Body of pancreas (tissue), 4 donors: ENCODE data around the gene KCND1. TPM values are rescaled to one million over a fixed set of nuclear protein-coding genes. Genes with fewer than 3 reads are reported as not detected.

ENCODE experiments used
- ATAC-seq: fragments of 150-250 bp; one replicate; pipeline ENCODE4 v1.9.1; 2016
- DNase-seq, 4 donors: peaks; one replicate each; pipeline ENCODE4 v3.0.0-alpha.2; 2019
- H3K27ac ChIP-seq, 4 donors: fragments of 200-600 bp; sonication (generic); 1 replicate in 3 of 4; 2 replicates in 1 of 4; pipeline versions ENCODE4 v1.5.1 to v1.6.1; 2016 to 2019; ENCODE audit warnings: mild to moderate bottlenecking in 1 of 4, mixed read lengths in 1 of 4, moderate library complexity in 1 of 4
- H3K27me3 ChIP-seq, 2 donors: fragments of 200-600 bp; sonication (generic); one replicate each; pipeline ENCODE4 v1.6.0; 2016; ENCODE audit warnings: mild to moderate bottlenecking in 1 of 2
- H3K36me3 ChIP-seq, 2 donors: fragments of 200-600 bp; sonication (generic); replicated peaks in 1 of 2; 2 replicates each; pipeline ENCODE4 v1.5.1; 2016; ENCODE audit warnings: low read depth in 2 of 2; ENCODE audit not compliant: insufficient read depth in 1 of 2
- H3K4me1 ChIP-seq: fragments of 200-600 bp; sonication (generic); one replicate; pipeline ENCODE4 v1.6.0; 2016
- H3K4me3 ChIP-seq, 2 donors: fragments of 200-600 bp; sonication (generic); 1 replicate in 1 of 2; 2 replicates in 1 of 2; pipeline ENCODE4 v1.5.1; 2016 to 2019
- H3K9me3 ChIP-seq, 3 donors: fragments of 200-600 bp; sonication (generic); 1 replicate in 2 of 3; 2 replicates in 1 of 3; pipeline ENCODE4 v1.5.1; 2016
- POLR2A ChIP-seq, 3 donors: fragments of 450-650 bp; IDR thresholded peaks; one replicate each; pipeline ENCODE4 v1.6.1; 2016; ENCODE audit warnings: antibody characterized with exemption in 3 of 3, mild to moderate bottlenecking in 2 of 3
- WGBS, 2 donors: methylation state at CpG; one replicate each; pipeline ENCODE4 v1.1.5; 2017; 5-methylcytosine and 5-hydroxymethylcytosine counted together
- intact Hi-C: fragments of 100-400 bp; cut with DNase I; formaldehyde crosslinking; loops from one replicate; pipeline ENCODE4 v1.15.1; 2023
- total RNA-seq, 2 donors: library from RNA; depleted of rRNA; stranded (reverse); fragments of >200 nt; gene quantifications; one replicate each; pipeline ENCODE4 v1.1.0, GENCODE V29; 2016
- TF ChIP-seq, protein P1 (sequence below), 7 experiments: fragments of 450-650 bp in 4 of 7; fragments of 200-600 bp in 3 of 7; sonication (generic) in 3 of 7; IDR thresholded peaks; one replicate each; pipeline ENCODE4 v1.5.1; 2016 to 2019; ENCODE audit warnings: antibody characterized with exemption in 7 of 7

KCND1 gene
- total RNA-seq, 2 donors from 2014 or later: 0.52 to 1.3 TPM

DNA sequence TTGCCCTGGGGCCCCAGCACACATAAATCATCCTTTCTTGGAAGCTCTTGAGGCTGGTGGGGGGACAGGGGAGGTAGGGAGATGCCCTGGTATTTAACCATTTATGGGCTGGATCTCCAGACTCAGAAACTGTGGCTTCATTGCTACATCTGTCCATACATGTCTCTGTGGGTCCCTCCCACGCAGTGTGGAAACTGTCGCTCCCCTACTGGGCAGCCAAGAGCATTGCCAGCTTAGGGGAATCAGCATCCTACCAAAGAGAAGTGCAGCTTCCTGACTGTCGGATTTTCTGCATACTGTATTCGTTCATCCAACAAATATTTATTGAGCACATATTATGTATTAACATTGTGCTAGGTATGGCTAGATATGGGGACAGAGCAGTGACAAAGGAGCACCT is 26.7 kb upstream of the KCND1 start:
- intact Hi-C loops: no loop called here
- 93 to 94% methylated on average over 2 to 4 of the region's 4 CpGs for WGBS, 2 donors
- Histone ChIP-seq H3K9me3 (no peaks in the 10 kb centered on the region), H3K27me3 (no peaks in the 10 kb centered on the region), H3K27ac (no peak overlapping the region), H3K36me3 (no peaks in the 10 kb centered on the region), H3K4me3 (no peak overlapping the region), H3K4me1 (peaks cover 10% of the 10 kb centered on the region)
- DNase-seq (no peak), ATAC-seq (no peak)
- TF ChIP-seq, protein P1, sequence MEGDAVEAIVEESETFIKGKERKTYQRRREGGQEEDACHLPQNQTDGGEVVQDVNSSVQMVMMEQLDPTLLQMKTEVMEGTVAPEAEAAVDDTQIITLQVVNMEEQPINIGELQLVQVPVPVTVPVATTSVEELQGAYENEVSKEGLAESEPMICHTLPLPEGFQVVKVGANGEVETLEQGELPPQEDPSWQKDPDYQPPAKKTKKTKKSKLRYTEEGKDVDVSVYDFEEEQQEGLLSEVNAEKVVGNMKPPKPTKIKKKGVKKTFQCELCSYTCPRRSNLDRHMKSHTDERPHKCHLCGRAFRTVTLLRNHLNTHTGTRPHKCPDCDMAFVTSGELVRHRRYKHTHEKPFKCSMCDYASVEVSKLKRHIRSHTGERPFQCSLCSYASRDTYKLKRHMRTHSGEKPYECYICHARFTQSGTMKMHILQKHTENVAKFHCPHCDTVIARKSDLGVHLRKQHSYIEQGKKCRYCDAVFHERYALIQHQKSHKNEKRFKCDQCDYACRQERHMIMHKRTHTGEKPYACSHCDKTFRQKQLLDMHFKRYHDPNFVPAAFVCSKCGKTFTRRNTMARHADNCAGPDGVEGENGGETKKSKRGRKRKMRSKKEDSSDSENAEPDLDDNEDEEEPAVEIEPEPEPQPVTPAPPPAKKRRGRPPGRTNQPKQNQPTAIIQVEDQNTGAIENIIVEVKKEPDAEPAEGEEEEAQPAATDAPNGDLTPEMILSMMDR (IDR thresholded peaks at IDR 0.05): no peak
- TF ChIP-seq POLR2A (IDR thresholded peaks at IDR 0.05): no peak

DNA sequence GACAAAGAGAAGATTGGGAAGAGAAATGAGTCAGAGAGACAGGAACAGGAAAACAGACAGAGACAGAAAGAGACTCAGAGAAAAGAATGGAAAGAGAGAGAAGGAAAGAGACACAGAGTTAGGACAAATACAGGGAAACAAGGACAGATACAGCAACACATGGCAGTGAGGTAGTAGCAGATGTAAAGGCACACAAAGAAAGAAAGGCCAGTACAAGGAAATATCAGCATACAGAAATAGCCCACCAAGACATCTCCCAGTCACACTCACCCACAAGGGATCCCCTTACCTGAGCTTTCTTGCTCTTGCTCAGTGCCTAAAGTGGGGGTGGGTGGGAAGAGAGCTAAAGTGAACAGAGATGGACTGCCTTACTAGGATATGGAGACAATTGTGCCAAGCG is 26.2 kb upstream of the KCND1 start:
- intact Hi-C loops: no loop called here
- ATAC-seq (no peak), DNase-seq (no peak)
- Histone ChIP-seq H3K27ac (no peak overlapping the region), H3K36me3 (peaks cover 0 to 2% of the 10 kb centered on the region in 2 donors), H3K27me3 (no peaks in the 10 kb centered on the region), H3K4me3 (no peak overlapping the region), H3K9me3 (no peaks in the 10 kb centered on the region), H3K4me1 (peaks cover 10% of the 10 kb centered on the region)
- 83% methylated on average over 1 of the region's 1 CpG for WGBS, 2 donors
- TF ChIP-seq, protein P1 (IDR thresholded peaks at IDR 0.05): no peak
- TF ChIP-seq POLR2A (IDR thresholded peaks at IDR 0.05): no peak

DNA sequence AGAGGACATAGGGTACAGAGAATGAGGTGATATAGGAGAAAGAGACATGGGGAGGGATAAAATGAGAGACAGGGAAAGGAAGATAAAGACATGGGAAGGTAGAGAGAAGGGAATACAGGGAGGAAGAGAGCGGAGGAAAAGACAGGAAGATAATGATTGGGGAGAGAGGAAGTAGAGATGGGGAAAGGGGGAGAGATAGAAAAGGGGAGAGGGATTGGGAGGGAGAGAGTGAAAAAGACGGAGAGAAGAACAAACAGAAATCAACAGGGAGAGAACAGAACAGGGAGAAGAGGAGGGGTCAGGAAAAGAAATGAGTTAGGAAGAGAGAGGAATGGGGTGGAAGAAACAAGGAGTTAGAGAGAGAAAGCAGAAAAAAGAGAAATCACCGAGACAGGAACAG is 25.8 kb upstream of the KCND1 start:
- TF ChIP-seq, protein P1 (IDR thresholded peaks at IDR 0.05): no peak
- TF ChIP-seq POLR2A (IDR thresholded peaks at IDR 0.05): no peak
- Histone ChIP-seq H3K27me3 (no peaks in the 10 kb centered on the region), H3K4me3 (no peak overlapping the region), H3K4me1 (peaks cover 10% of the 10 kb centered on the region), H3K27ac (no peak overlapping the region), H3K36me3 (peaks cover 0 to 2% of the 10 kb centered on the region in 2 donors), H3K9me3 (no peaks in the 10 kb centered on the region)
- ATAC-seq (no peak), DNase-seq (no peak)
- intact Hi-C loops: no loop called here
- 92 to 98% methylated on average over 2 to 3 of the region's 3 CpGs for WGBS, 2 donors

DNA sequence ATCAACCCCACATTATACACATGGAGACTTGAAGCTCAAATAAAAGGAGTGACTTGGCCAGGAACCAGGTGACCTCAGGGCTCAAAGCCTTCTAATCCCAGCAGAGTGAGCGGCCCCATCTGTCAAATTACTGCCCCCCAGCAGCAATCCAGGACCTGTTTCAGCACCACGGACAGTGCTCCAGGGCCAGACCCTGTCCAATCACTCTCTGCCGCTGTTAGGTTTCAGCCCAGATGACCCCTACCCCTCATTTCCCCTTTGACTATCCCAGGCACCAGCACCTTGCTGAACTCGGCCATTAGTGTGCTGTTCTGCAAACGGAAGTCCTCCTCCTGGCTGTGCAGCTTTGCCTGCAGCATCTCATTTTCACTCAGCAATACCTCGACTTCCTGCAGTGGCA is 25.3 kb upstream of the KCND1 start:
- TF ChIP-seq, protein P1 (IDR thresholded peaks at IDR 0.05): no peak
- TF ChIP-seq POLR2A (IDR thresholded peaks at IDR 0.05): no peak
- Histone ChIP-seq H3K4me1 (peaks cover 10% of the 10 kb centered on the region), H3K27ac (no peak overlapping the region), H3K27me3 (no peaks in the 10 kb centered on the region), H3K4me3 (no peak overlapping the region), H3K9me3 (no peaks in the 10 kb centered on the region), H3K36me3 (peaks cover 0 to 2% of the 10 kb centered on the region in 2 donors)
- intact Hi-C loops: no loop called here
- 80% methylated on average over 6 of the region's 6 CpGs; no CpG with 5 or more reads in 1 of the 2 donors for WGBS, 2 donors
- no peak for DNase-seq
- no peak for ATAC-seq

DNA sequence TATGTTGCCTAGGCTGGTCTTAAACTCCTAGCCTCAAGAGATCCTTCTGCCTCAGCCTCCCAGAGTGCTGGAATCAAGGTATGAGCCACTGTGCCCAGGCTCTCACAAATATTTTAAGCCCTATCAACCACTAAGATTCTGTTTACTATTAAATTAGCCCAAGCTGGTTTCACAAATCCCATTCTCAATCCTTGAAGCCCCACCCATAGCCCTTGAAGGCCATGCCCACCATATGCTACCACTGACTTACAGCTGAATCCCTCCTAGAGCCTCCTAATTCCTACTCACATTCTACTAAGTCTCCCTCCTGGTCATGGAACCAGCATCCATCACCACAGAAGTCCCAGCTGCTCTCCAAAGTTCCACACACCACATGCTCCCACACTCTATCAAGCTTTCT is 20.7 kb upstream of the KCND1 start:
- H3K27ac ChIP-seq: no peak overlapping the region
- peaks cover 0 to 2% of the 10 kb centered on the region in 2 donors for H3K36me3 ChIP-seq
- no peak for ATAC-seq
- no peak for TF ChIP-seq POLR2A (IDR thresholded peaks at IDR 0.05)
- TF ChIP-seq, protein P1 (IDR thresholded peaks at IDR 0.05): no peak
- H3K4me3 ChIP-seq: no peak overlapping the region
- H3K4me1 ChIP-seq: no peaks in the 10 kb centered on the region
- no peaks in the 10 kb centered on the region for H3K9me3 ChIP-seq
- no peak for DNase-seq
- no peaks in the 10 kb centered on the region for H3K27me3 ChIP-seq
- intact Hi-C loops: no loop called here
